NCI-H446 (cell line): ENCODE results near the gene TSHZ2.

Experiments used
- DNase-seq, 2 experiments: peaks; one replicate each; lab custom pipeline; 2025; lab: John Stamatoyannopoulos, UW

Gene TSHZ2

DNA sequence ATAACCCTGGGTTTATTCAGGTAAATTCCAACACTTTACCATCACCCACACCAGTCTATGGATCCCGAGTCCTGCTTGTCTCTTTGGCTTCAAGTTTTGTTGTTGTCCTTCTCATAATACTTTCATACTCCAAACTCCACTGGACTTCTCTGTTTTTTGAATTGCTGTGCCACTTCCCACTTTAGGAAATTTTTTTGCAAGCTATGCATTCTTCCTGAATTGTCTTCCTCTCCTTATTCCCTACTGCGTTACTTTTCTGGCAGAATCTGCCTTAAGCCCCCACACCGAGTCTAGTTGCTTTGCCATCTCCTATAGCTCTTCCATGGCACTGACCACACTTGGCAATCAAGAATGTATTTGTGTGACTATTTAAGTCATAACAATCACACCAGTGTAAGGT is 96.1 kb downstream of the TSHZ2 start:
- no peak for DNase-seq

DNA sequence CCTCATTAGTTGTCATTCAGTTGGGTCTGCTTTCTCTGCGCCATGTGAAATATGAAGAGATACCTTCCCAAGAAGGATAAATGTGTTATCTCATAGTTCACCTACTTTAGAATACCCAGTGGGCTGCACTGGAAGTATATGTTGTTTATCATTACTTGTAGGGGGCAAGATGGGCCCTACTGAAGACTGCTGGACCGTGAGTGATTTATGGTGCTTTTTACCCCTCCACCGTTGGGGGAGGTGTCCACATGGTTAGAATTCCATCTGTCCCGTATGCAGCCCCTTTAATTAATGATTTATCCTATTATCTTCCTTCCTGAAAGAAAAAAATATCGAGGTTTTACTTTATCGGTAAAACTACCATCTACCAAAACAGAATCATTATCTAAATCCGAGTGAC is 97.0 kb downstream of the TSHZ2 start:
- no peak for DNase-seq

DNA sequence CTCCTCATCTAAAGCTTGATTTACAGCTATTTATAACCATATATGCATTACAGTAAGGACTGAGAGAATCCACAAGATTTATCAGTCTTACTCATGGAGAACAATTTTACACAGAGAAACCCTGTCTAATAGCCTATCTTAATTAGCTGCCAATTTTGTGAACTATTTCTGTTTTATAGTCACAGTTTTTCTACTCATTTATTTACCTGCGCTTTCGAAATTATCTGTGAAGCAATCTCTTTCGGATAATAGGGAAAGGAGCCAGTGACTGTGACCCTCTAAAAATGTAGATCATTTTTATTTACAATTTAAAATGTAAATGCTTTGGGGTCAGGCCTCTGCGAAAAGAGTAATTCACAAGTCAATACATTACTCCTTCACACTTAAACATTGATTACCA is 98.1 kb downstream of the TSHZ2 start:
- DNase-seq = no peak

DNA sequence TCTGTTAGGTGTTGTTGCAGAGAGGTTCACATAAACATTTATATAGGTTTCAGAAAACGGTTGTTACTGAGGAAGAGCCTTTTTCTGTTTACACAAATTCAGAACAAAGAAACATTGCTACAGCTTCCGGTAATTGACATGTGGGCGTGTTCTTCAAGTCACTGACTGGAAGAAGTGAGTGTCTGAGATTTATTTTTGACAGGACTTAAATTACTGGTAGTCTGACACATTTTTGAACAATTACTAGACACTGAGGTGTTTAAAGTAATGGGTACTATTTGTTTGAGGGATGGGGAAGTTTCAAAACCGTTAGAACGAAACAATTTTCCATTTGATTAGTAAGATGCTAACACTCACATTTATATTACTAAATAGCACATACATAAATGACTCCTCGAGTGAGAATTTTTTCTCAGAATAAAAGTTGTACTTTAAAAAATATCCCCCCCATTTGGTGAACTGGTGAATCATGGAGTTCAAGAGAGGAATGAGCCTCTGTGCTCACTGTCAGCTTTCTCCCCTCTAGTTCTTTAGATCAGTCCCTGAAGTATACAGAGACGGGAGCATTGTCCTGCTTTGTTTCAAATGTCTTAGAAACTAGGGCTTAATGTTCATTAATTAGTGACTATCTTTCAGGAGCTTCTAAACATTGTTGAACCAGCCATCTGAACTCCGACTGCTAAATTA is 98.7 kb downstream of the TSHZ2 start:
- no peak for DNase-seq

DNA sequence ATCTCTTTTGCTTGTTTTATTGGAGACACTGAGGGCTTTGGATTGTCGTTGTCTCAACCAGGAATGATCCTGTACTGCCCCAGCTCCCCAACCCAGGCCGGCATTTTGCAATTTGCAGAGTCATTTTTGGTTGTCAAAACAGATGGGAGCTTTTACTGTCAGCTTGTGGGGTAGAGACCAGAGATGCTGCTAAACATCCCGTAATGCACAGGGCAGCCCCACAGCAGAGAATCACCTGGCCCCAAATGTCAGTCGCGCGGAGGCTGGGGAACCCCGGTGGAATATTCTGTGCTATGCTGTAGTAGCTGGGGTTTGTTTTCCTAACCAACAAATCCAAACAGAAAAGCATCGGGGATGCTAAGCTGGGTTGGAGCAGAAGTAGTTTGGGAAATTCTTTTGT is 99.7 kb downstream of the TSHZ2 start:
- DNase-seq = no peak

DNA sequence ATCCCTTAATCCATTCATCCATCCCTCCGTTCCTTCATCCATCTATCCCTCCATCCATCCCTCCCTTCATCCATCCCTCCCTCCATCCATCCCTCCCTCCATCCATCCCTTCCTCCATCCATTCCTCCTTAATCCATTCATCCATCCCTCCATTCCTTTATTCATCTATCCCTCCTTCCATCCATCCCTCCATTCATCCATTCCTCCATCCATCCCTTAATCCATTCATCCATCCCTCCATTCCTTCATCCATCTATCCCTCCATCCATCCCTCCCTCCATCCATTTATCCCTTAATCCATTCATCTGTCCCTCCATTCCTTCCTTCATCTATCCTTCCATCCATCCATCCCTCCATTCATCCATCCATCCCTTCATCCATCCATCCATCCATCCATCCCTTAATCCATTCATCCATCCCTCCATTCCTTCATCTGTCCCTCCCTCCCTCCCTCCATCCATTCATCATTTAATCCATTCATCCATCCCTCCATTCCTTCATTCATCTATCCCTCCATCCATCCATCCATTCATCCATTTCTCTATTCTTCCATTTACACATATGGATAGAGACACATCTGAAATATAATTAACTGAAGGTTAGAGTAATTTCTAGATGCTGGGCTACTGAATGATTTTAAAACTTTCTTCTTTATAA is 100.9 kb downstream of the TSHZ2 start:
- no peak for DNase-seq

DNA sequence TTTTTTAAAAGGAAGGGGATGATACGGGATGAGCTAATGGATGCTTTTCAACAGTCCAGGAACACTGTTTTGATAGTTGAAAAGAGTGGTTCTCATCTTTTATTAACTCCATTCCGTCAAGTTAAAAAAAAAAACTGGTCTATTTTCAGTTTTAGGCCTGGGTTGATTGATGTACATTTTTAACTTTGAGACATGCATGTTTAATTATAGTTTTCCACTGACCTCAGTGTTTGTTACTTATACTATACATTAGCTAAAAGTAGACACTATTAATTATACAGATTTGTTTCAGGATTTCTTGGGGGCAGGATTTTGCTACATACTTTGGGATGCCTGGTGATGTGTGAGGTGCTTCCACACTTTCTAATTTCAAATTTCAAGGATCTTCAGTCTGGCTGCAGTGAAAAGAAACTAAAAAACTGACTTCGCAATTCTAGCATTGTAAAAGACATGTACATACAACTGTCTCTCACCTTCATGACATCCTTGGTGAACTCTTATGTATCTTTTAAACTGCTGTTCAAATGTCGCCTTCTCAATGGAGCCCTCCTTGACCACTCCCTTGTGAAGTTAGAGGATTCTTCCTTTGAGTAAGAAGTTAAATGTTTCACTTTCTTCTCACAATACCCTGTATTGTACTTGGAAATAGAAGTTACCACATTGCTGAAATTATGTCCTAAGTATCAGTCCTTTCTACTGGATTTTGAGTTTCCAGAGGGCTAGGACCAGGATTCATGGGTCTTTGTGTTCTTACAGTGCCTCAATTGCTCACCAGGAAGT is 101.7 kb downstream of the TSHZ2 start:
- no peak for DNase-seq

DNA sequence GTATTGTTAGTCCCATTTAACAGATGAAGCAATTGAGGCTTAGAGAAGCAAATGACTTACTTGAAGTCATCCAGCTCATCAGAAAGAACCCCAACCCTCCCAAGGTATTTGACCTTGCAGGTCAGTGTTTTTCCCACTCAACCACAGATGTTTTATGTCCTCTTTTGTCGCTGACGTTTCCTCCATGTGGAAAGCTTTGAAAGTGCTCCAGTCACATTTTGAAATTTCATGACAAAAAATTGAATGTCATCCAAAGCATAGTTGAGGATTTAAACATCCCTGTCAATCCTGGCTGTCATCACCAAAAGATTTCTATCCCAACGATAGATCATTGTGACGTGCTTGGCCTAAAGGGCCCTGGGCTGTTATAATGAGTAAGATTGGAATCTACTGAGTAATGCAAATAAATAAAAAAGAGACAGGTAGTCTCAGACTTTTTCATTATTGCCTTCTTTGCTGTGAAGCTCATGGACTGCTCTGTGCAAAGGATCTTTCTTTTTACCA is 102.7 kb downstream of the TSHZ2 start:
- no peak for DNase-seq

DNA sequence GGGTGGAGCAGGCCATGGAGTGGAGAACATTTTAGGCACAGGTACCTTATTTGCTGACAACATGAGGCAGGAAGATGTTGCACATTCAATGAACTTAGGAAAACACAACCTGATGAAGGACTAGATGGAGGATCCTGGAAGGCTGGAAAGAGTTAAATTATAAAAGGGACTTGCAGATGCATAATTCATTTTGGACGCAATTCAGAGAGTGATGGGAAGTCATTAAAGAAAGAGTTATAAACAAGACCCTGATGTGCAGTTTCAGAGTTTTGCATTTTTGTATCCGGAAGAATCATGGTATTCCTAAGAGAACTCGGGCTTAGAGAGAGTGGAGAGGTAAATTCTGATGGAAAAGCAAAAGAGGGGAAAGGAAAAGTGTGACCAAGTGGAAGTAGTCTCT is 104.5 kb downstream of the TSHZ2 start:
- no peak for DNase-seq

DNA sequence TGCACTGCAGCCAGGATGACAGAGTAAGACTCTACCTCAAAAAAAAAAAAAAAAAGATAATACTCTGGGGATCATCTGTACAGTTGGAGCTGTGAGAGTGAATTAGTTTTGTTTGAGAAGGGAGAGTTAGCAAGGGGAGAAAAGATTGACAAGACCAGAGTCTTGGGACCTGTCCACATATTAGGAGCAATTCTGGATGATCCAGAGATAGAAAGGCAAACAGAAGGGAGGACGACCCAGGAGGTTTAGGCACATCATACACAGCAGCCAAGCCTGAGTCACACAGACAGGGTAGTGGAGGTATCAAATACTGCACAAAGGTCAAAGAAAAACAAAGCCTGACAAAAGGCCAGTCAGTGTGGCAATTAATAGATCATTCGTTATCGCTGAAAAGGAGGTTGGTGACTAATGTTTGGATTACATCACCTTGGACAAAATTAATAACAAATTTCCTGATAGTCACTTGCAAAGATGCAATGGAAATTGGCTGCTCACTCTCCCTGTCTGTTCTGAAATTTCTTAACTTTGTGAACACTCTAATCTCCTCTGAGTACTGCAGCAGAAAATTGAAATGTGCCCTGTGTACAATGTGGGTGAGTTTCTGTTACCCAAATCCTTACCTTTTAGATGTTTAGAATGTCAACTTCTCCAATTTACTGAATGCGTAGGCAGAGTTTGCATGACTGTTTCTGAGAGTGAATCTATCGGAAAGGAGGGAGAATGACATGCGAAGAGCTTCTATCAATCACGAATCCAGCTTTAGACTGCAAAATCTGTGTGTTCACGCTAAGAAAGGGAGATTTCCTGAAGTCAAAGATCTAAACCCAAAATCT is 105.4 kb downstream of the TSHZ2 start:
- no peak for DNase-seq

DNA sequence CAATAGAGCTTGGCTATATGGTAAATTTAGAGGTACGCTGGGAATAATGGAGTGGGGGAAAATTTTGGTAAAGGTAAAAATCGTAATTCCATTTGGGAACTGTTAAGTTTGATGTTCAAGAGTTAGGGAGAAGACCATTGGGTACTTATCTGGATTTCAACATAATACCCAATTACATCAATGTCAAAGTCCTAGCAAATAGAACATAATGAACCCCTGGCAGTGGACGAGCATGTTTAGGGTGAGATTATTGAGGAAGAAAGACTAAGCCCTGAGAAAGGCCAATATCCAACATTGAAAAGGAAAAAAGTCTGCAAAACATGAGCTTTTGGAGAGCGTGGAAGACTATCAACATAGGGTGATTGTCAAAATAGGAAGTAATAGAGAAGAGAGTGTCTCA is 106.6 kb downstream of the TSHZ2 start:
- no peak for DNase-seq

DNA sequence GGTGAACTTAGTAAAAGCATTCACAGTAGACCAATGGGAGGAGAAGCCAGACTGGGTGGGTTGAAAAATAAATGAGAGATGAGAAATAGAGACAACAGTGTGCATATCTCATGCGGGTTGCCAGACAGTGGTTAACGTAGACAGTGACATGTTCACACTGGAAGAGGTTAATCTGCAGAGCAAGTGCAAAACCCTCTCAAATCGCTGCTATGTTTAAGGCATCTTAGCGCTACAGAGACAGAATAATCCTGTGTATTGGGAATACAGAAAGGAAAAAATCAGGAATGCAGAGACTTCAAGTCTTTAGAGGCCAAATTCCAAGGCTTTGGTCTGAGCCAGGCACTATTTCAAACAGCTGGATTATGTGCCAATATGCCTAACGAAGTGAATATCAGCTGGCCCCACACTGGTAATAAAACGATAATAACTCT is 107.1 kb downstream of the TSHZ2 start:
- no peak for DNase-seq

DNA sequence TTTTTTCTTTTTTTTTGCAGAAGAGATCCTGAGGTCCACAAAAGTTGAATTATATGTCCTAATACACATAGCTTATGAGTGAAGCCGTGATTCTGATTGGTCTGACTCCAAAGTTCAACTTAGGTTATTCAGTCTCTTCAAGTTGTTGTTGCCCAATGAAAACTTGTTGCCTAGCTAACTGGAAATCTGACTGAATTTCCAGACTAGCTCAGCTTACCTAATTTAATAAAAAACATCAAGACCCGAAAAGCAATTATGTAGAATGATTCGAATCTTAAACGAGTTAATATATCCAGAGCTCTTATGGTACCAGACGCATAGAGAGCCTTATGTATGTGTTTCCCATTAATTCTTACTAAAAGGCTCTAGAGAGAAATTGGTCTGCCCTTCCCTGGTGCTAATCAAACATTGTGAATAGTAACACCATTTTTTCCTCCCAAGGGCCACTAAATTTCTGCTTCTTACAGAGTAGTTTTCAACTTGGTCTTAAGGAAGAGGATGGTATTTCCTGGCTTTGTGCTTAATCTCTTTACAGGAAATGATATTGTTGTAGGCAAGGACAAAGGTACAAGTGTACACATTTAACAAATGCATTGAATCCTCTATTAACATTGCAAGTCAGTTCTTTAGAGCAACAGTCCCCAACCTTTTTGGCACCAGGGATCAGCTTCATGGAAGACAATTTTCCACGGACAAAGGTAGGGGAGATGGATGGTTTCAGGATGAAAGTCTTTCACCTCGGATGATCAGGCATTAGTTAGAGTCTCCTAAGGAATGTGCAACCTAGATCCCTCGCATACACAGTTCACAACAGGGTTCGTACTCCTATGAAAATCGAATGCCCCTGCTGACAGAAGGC is 107.9 kb downstream of the TSHZ2 start:
- DNase-seq = no peak

DNA sequence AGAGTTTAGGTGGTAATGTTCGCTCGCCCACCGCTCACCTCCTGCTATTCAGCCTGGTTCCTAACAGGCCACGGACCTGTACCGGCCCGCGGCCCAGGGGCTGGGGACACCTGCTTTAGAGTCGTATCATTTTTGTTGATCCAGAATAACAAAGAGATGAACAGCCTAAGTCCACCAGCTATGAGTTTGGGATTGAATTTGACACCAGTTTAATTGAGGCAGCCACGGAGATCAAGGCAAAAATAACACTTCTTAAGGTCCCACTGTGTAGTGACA is 108.5 kb downstream of the TSHZ2 start:
- no peak for DNase-seq

DNA sequence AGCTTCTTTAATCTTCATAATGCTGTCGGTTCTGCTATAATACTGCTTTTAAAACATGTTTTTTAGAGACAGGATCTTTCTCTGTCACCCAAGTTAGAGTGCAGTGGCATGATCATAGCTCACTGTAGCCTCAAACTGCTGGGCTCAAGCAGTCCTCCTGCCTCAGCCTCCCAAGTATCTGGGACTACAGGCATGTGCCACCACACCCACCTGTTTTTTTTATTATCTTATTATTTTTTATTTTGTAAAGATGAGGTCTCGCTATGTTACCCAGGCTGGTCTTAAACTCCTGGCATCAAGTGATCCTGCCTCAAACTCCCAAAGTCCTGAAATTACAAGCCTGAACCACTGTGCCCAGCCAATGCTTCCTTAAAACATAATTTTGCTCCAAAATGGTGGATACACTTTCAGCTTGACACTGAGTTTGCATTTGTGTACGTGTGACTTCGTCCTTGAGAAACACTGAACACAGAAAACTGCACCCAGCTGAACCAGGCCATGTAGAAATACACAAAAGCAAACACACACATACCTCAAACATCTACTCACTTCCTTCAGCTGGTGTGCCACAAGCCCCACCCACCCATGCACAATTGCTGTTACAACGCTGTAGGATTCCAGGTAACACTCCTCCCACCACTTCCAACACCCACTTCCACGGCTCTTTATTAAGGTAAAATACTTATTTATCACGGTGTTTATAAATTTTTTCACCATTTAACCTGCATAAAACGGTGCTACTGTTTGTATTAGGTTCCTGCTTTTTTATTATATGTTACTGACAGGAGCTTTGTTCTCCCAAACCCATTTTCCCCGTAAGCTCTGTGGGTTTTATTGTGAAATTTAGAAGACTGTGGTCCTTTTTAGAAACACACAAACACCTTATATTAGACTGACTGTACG is 109.1 kb downstream of the TSHZ2 start:
- no peak for DNase-seq

DNA sequence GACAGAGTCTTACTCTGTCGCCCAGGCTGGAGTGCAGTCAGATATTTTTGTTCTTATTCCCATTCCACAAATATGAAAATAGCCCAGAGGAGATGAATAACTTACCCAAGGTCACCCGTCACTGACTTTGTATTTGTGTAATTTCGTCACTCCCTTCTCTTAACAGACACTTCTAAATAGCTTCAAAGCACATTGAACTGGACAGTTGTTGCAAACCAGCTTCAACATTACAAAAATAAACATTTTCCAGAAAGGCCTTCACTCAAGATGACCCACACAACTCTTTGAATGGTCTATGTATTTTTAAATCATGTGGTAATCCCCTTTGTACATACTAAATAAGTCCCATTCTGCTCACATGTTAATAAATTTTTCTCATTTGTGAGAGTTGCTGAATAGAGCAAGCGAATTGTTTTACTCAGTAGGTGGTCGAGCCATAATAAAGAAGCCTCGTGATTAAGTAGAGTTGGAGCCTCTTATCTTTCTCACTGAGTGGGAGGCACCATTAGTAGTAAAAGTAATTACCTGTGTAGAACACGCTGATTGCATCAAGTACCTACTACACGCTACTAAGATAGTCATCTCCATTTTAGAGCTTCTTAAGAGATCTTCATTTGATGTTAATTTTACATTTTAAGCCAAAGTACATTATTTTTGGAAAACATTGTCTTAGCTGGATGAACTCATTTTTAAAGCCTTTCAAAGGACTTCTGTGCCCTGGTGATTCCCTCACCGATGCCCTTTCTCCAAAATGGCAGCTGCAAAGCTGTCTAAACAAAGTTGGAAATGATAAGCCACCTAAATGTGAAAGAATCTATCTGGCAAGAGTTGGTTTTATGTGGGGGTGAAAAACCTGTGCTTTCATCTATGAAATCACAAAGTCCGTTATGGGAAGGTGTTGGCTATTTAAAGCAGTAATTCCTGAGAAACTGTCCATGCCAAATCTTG is 110.0 kb downstream of the TSHZ2 start:
- DNase-seq = no peak

DNA sequence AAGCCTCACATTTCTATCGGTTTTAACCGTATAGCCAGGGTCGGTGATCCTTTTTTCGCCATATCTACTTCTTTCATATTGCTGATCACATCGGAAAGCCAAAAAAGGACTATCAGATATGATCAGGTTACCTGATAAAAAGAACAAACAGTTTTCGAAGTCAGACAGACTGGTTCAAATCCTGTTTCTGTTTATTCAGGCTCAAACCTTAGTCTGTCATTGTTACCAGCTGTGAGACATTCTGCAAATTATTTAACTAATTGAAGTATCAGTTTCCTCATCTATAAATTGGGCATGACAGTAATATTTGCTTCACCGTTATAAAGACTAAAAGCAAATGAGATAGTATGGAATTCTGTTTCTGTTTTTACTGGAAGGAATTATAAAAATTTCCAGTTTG is 111.3 kb downstream of the TSHZ2 start:
- DNase-seq = no peak

DNA sequence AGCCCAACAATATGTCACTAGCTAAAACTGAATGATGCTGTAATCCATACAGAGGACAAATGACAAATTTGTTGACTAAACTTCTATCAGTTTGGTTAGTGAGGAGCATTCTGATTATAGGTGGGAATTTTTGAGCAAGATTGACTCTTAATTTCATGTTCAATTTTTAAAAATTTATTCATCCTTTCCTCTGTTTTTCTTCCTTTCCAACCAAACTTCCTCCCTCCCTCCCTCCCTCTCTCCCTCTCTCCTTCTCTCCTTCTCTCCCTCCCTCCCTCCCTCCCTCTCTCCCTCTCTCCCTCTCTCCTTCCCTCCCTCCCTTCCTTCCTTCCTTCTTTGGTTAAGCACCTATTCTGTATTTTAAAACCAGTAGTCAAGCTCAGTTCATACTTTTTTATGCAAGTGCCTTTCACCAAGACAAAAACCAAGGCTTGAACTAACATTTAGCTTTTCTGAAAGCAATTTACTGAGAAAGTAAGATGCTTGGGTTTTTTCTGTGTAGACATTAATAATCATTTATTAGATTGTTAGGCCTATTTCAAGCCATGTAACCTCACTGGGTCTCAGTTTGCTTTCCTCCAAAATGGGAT is 112.3 kb downstream of the TSHZ2 start:
- DNase-seq = no peak

DNA sequence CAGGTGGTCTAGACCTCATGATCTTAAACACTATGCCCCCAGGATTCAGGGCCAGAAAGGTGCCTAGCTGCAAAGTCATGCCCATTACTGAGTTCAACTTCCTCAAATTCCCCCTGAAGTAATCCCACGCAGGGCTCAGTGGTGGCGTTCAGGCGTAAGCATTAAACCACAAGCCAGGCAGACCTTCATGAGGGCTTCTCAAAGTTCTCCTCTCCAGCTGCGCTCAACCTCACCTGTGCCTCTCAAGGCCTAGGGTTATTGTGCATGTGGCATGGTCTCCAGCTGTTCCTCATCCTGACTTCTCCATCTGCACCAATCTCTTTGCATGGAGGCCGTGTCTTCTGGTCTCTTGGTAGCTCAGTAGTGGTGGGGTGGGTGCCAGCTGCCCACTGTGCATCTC is 113.6 kb downstream of the TSHZ2 start:
- no peak for DNase-seq
